Fibroblast of lung (primary cell): ENCODE data around the gene SEMA6B. TPM values are rescaled to one million over a fixed set of nuclear protein-coding genes. Genes with fewer than 3 reads are reported as not detected.

Experiments
- DNase-seq, 2 donors: peaks; one replicate each; pipeline versions ENCODE4 v3.0.0 to v3.0.0-alpha.2; 2010; ENCODE audit warnings: low read depth in 2 of 2
- H2AFZ ChIP-seq: 2 replicates; pipeline ENCODE4 v1.5.1; 2012; ENCODE audit warnings: low read length, control low read depth, inconsistent platforms
- H3K27ac ChIP-seq: 2 replicates; pipeline ENCODE4 v1.5.1; 2011; ENCODE audit warnings: low read length, control low read depth; ENCODE audit not compliant: insufficient read depth
- H3K27me3 ChIP-seq: 2 replicates; pipeline ENCODE4 v1.5.1; 2011; ENCODE audit warnings: mild to moderate bottlenecking, low read length; ENCODE audit not compliant: control insufficient read depth, insufficient read depth
- H3K36me3 ChIP-seq: 2 replicates; pipeline ENCODE4 v1.5.1; 2011; ENCODE audit warnings: low read length; ENCODE audit not compliant: control insufficient read depth, insufficient read depth
- H3K4me1 ChIP-seq: 2 replicates; pipeline ENCODE4 v1.5.1; 2011; ENCODE audit warnings: low read length; ENCODE audit not compliant: control insufficient read depth, insufficient read depth; ENCODE audit errors: extremely low read depth
- H3K4me2 ChIP-seq: 2 replicates; pipeline ENCODE4 v1.5.1; 2011; ENCODE audit warnings: low read length, control low read depth; ENCODE audit not compliant: insufficient read depth; ENCODE audit errors: extremely low read depth
- H3K4me3 ChIP-seq, 4 experiments: fragments of 200-600 bp in 1 of 4; sonication (generic) in 1 of 4; replicated peaks in 1 of 4; 2 replicates each; pipeline ENCODE4 v1.5.1; 2011 to 2016; ENCODE audit warnings: low read length in 4 of 4, low read depth in 3 of 4, mild to moderate bottlenecking in 3 of 4, control low read depth in 2 of 4, inconsistent platforms in 1 of 4, mixed read lengths in 1 of 4; ENCODE audit not compliant: insufficient read depth in 1 of 4; ENCODE audit errors: control extremely low read depth in 1 of 4
- H3K79me2 ChIP-seq: 2 replicates; pipeline ENCODE4 v1.5.1; 2012; ENCODE audit warnings: mild to moderate bottlenecking, low read length, inconsistent platforms; ENCODE audit not compliant: control insufficient read depth, insufficient read depth
- H3K9ac ChIP-seq: 2 replicates; pipeline ENCODE4 v1.5.1; 2011; ENCODE audit warnings: mild to moderate bottlenecking, low read length, control low read depth; ENCODE audit not compliant: insufficient read depth
- H3K9me3 ChIP-seq: 2 replicates; pipeline ENCODE4 v1.5.1; 2012; ENCODE audit warnings: low read depth, low read length; ENCODE audit not compliant: control insufficient read depth, insufficient read depth
- H4K20me1 ChIP-seq: 2 replicates; pipeline ENCODE4 v1.5.1; 2011; ENCODE audit warnings: low read length; ENCODE audit not compliant: control insufficient read depth, insufficient read depth; ENCODE audit errors: extremely low read depth
- EZH2 ChIP-seq: IDR thresholded peaks from 2 replicates; pipeline ENCODE4 v1.5.1; 2012; ENCODE audit warnings: low read length, control low read depth, mild to moderate bottlenecking; ENCODE audit errors: missing control alignments
- polyA plus RNA-seq, 2 donors: library from polyadenylated mRNA; depleted of rRNA in 1 of 2; stranded (reverse) in 1 of 2; unstranded in 1 of 2; fragments of >200 nt; gene quantifications; 2 replicates each; pipeline ENCODE4 v1.2.1, GENCODE V29; 2011 to 2012; ENCODE audit warnings: missing spikeins in 1 of 2
- total RNA-seq: library from RNA; depleted of rRNA; stranded (reverse); fragments of >200 nt; gene quantifications from 2 replicates; pipeline ENCODE4 v1.2.1, GENCODE V29; 2014
- TF ChIP-seq, protein P1 (sequence below), 2 donors: IDR thresholded peaks in 1 of 2; conservative IDR thresholded peaks in 1 of 2; 1 replicate in 1 of 2; 2 replicates in 1 of 2; pipeline ENCODE4 v1.5.1; 2011 to 2012; ENCODE audit warnings: low read length in 2 of 2, control low read depth in 1 of 2, inconsistent platforms in 1 of 2, low read depth in 1 of 2, mild to moderate bottlenecking in 1 of 2

Gene SEMA6B
- total and polyA plus RNA-seq, 2 donors (not counting 1 experiment from before 2014, with no cell fraction given) = under 0.01 to 0.31 TPM

DNA sequence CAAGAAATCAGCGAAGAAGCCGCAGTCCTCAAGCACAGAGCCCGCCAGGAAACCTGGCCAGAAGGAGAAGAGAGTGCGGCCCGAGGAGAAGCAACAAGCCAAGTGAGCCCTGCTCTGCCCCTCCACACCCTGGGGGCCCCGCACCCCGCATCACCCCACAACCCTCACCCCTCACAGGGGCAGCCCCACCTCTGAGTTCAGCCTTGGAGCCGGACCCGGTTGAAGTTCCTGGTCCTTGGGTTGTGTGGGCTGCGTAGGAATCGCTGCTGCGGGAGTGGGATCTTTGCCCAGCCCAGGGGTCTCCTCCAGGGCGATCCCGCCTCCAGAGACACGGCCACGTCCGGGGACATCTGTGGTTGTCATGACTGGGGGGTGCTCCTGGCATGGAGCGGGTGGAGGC, 63.2 kb downstream of the SEMA6B start:
- H3K4me1 ChIP-seq = no peaks in the 10 kb centered on the region
- H2AFZ ChIP-seq = no peak overlapping the region
- peaks cover 38% of the 10 kb centered on the region for H3K36me3 ChIP-seq

DNA sequence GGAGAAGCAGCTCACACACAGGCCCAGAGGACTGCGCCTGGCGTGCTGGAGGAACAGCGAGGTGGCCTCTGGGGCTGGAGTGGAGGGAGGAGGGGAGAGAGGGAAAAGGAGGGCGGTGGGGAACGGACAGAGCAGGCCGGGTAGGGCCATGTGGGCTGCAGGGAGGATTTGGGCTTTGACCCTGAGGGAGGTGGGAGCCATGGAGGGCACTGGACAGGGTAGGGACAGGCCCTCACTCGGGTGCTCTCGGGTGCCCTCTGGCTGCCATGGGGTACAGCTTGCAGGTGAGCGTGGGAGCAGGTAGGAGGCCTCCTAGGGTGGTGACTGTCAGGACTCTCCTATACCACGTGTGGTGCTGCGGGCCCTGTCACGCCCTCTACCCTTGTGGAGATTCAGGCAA, 64.0 kb downstream of the SEMA6B start:
- TF ChIP-seq, protein P1, sequence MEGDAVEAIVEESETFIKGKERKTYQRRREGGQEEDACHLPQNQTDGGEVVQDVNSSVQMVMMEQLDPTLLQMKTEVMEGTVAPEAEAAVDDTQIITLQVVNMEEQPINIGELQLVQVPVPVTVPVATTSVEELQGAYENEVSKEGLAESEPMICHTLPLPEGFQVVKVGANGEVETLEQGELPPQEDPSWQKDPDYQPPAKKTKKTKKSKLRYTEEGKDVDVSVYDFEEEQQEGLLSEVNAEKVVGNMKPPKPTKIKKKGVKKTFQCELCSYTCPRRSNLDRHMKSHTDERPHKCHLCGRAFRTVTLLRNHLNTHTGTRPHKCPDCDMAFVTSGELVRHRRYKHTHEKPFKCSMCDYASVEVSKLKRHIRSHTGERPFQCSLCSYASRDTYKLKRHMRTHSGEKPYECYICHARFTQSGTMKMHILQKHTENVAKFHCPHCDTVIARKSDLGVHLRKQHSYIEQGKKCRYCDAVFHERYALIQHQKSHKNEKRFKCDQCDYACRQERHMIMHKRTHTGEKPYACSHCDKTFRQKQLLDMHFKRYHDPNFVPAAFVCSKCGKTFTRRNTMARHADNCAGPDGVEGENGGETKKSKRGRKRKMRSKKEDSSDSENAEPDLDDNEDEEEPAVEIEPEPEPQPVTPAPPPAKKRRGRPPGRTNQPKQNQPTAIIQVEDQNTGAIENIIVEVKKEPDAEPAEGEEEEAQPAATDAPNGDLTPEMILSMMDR (conservative IDR thresholded peaks at IDR 0.05 in 1 of 2, IDR thresholded peaks at IDR 0.05 in 1 of 2; ENCODE audit: low read depth in 1 of 2, low read length in 2 of 2) = no peak
- TF ChIP-seq EZH2 = no peak
- no peak for DNase-seq
- H3K36me3 ChIP-seq = peaks cover 36% of the 10 kb centered on the region

More for the DNA sequence above, 63.2 kb downstream of the SEMA6B start:
- no peak for DNase-seq
- Histone ChIP-seq H3K9ac (no peak overlapping the region), H3K4me3 (no peak overlapping the region), H3K27me3 (no peaks in the 10 kb centered on the region), H3K9me3 (no peaks in the 10 kb centered on the region), H3K27ac (no peak overlapping the region), H3K79me2 (no peaks in the 10 kb centered on the region), H3K4me2 (no peak overlapping the region), H4K20me1 (no peaks in the 10 kb centered on the region)
- no peak for TF ChIP-seq EZH2
- TF ChIP-seq, protein P1 (conservative IDR thresholded peaks at IDR 0.05 in 1 of 2, IDR thresholded peaks at IDR 0.05 in 1 of 2; ENCODE audit: low read depth in 1 of 2, low read length in 2 of 2) = no peak

DNA sequence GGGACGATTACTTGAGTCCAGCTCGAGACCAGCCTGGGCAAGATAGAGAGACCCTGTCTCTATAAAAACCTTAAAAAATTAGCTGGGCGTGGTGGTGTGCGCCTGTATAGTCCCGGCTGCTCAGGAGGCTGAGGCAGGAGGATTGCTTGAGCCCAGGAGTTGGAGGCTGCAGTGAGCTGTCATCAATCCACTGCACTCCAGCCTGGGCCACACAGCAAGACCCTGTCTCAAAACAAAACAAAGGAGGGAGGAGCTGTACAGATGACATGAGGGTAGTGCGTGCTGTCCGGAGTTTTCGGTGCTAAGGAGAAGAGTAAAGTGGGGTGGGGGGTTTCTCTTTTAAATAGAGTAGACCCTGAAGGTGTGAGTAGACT, 64.8 kb downstream of the SEMA6B start:
- no peak overlapping the region for H3K4me3 ChIP-seq
- peaks cover 35% of the 10 kb centered on the region for H3K36me3 ChIP-seq
- no peak overlapping the region for H3K27ac ChIP-seq
- H3K9me3 ChIP-seq = no peaks in the 10 kb centered on the region
- no peak overlapping the region for H2AFZ ChIP-seq
- no peaks in the 10 kb centered on the region for H3K27me3 ChIP-seq
- H4K20me1 ChIP-seq = no peaks in the 10 kb centered on the region
- DNase-seq = no peak
- no peak overlapping the region for H3K9ac ChIP-seq
- H3K79me2 ChIP-seq = no peaks in the 10 kb centered on the region
- no peak for TF ChIP-seq EZH2
- TF ChIP-seq, protein P1 (conservative IDR thresholded peaks at IDR 0.05 in 1 of 2, IDR thresholded peaks at IDR 0.05 in 1 of 2; ENCODE audit: low read depth in 1 of 2, low read length in 2 of 2) = no peak
- no peaks in the 10 kb centered on the region for H3K4me1 ChIP-seq
- no peak overlapping the region for H3K4me2 ChIP-seq

More for the DNA sequence above, 64.0 kb downstream of the SEMA6B start:
- H3K79me2 ChIP-seq = no peaks in the 10 kb centered on the region
- H3K27me3 ChIP-seq = no peaks in the 10 kb centered on the region
- no peak overlapping the region for H3K4me3 ChIP-seq
- no peaks in the 10 kb centered on the region for H4K20me1 ChIP-seq
- no peak overlapping the region for H3K9ac ChIP-seq
- no peak overlapping the region for H3K4me2 ChIP-seq
- no peaks in the 10 kb centered on the region for H3K9me3 ChIP-seq
- no peak overlapping the region for H2AFZ ChIP-seq
- H3K4me1 ChIP-seq = no peaks in the 10 kb centered on the region
- no peak overlapping the region for H3K27ac ChIP-seq
